Fibroblast of skin of right quadriceps (primary cell): Measurements from ENCODE around the gene CHN2.

Experiments used
- DNase-seq: peaks from one replicate; pipeline ENCODE4 v3.0.0-alpha.2; 2013

CHN2 gene

DNA sequence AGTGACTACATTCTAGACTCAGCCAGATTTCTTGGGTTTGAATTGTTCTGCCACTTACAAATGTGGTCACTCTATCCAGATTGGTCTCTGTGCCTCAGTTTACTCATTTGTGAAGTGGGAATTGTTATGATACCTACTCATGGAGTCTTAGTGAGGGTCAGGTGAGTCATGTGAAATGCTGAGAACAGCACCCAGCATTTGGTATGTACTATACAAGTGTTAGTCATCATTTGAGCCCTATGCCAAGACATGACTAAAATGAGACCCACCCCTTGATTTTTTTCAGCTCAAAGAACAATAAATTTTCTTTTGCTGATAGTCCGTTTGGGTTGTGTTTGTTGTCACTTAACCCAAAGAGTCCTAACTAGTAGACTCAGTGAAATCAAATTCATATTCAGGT, 92.8 kb downstream of the CHN2 start:
- peak; percentile 87 for DNase-seq

DNA sequence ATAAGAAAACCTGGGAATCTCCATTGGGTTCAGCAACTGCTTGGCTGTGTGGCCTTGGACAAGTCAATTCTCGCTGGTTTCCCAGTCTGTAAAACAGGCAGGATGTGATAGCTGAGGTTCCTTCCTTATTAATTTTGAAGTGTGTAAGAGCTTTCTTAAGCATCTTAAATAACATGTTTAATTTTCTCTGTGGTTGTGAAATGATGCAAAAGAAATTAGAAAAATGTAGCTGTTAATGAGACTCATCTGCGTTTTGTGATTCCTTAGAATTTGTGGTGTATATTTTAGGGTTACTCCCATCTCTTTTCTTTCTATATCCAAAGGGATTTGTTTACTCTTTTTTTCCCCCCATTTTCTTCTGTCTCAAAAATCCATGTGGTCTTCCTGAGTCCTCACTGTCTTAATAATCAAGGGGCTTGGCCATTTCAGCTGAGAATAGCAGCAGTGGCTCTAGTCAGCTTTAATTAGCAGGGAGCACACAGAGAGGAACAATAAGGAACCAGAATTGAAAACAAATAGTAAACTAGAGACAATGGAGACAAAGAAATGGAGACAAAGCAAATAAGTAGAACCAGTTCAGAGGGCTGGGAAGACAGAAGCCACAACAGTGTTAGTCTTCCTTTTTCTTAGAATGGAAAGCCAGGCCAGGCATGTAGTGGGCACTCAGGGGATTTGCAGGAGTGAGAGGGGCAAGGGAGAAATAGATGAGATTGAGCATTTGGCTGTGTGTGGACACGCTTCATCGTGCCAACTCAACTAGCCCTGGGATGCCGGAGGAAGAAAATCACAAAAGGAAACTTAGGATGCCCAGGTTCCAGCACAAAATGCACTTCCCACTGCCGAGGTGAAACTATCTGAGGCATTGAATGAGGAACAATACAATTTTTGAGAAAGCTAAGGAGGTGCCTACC, 93.9 kb downstream of the CHN2 start:
- DNase-seq: peak; percentile 61

DNA sequence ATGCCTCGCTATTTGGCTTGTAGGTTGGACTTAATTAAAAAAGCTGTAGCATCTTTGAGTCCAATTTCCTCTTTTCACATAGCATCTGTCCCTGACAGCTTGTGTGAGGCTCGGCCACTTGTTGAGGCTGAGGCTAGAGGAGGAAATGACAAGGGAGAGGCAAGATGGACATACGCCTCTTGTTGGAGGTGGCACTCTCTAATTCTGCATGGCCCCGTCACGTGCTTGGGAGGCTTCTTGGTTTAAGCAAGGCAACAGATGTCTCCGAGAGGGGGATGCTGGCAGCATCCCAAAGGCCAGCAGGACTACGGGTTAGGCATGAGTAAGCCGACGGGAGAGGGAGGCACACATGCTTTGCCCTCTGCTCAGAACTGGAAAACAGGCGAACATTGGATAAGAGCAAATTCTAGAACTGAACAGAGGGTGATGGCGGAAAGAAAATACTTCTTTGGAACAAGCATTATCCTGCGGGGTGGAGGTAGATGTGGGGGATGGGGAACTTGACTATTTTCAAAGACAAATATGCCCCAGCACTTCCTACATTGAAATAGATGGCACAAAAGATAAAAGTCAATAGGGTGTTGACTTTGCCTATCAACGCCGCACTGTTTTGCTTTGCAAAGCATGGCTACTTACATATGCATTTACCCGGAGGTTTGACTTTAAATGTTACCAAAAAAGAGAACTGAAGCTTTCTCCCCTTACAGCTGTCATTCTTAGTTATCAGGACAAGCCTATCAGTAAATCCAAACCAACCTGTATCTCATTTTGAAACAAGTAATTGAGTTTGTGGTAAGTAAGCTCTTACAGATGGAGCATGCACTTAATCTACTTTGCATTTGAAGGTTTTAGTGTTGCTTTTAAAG, 94.8 kb downstream of the CHN2 start:
- peak; percentile 64 for DNase-seq

DNA sequence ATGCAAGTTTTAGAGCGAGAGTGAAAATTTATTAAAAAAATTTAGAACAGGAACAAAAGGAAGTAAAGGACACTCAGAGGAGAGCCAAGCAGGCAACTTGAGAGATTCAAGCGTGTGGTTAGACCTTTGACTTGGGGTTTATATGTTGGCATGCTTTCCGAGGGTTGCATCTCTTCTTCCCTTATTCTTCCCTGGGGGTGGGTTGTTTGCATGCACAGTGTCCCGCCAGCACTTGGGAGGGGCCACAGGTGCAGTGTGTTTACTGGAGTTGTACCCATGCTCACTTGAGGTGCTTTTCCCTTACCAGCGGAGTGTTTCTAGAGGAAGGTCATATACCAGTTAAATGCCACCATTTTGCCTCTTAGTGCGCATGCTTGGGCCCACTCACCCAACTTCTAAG, 96.3 kb downstream of the CHN2 start:
- no peak for DNase-seq

DNA sequence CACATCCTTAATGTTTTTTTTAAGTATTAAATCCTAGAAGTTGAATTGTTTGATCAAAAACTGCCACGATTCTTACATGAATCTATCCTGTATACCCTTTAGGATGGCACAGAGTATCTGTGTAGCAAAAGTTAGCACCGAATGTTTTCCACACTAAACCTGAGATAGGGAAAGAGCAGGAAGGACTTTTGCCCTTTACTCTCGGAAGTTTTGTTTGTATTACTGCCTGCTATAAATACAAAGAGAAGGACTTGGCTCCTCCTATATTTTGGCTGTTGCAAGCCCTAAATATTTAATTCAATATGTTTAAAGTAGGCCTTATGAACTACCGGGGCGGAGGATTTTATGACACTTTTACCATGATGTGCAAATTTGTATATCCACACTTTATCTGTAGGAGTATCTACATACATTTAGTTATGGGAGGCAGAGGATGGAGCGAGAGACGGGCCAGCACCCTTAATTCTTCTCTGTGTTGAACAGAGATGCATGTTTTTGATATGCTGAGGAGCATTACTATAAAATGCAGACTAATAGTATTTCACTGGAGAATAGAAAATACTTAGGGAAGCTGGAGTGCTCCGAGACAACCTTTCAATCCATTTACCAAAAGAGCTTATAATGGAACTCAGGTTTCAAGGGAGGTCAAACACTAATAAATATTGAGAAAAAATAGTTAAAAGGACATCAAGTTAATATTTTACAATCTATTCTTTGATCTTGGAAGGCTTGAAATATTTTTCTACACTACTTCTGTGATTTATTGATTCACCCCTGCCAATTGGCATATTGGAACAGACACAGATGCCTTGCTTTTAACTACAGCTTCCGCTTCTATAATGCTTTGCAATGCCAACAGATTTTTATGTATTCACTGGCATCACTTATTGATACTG, 97.4 kb downstream of the CHN2 start:
- no peak for DNase-seq

DNA sequence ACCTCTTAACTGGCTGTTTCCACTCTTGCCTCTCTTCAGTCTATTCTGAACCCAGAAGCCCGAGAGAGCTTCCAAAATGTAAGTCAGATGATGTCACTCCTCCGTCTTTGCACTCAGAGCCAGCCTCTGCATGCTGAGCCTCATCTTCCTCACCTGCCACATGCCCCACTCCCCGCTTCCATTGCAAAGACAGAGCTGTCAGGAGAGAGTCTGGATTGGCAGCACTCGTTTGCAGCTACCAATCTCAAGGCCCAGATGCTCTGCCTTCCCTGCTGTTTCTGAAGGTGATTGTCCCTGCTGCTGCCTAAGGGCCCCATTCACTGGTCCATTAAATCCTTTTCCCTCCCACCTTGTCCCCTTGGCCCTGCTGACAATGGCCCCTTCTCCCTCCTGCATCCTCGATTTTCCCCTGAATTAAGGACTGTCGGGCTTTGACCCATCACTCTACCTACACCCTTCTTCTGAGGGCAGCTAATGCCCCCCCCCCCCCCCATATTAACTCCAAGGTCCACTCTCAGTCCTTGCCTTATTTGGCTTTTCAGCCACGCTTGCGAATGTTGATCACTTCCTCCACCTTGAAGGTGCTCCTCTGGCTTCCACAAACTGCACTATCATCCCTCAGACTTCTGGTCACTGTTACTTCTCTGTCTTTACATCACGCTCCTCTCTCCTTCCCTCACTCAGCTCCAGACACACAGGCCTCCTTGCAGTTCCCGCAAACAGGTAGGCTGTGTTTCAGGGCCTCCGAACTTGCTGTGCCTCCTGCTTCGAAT, 98.5 kb downstream of the CHN2 start:
- no peak for DNase-seq

DNA sequence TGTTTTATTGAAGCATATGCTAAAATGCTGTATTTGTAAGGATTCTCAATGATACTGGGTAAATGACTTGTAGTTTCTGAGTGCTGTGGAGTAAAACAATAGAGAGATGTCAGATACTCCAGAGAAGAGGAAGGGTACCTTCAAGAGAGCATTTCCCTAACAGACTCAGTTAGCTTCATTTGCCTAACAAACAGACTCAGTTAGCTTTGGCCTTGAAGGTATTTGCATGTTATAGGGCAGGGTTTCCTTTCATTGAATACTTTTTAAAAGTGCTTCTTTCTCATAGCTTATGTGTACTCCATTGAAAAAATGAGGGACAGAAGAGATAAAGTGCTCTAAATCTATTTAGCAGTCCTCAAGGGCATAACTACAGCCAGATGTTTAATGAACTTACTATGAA, 101.8 kb downstream of the CHN2 start:
- DNase-seq: no peak

DNA sequence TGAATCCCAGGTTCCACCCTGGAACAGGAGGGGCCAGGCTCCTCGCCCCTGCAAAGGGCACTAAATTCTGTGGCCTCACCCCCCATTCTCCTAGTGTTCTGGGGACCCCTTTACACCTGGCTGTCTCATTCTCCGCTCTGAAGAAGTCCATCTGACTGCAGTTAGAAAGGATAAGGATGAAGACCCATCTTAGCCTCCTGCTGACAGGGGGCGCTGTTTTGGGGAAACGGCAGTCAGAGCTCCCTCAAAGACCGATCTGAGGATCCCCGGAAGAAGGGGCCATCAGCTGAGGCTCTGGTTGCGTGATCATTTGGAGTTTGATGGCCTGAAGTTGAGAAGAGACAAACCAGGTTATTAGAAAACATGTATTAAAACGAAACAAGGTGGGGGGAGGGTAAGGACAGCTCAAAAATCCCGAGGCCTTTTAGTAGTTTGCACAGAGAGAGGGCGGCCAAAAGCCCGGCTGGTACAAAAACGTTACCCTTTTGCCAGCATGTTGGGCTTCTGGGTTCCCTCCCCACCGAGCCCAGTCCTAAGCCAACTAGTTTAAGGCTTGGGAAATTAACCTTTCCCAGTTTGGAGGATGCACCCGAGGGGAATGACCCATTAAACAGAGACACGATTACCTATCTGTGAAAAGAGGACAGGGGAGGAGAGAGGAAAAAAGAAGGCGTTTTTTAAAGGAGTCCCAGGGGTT, 102.8 kb downstream of the CHN2 start:
- no peak for DNase-seq

DNA sequence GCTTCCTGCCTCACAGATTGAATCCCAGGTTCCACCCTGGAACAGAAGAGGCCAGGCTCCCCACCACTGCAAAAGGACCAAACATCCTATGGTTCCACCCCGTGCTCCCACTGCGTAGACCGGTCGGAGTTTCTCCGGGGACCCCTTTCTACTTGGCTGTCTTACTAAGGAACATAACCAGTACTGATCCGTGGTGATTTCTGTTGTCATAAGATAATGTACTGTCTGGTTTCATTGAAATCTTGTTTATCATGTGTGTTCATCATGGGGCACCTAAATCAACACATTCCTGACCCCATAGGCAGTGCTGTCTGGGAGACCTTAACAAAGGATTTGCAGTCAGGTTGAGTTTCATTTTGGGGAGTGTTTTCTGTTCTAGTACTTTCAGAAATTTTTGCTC, 104.5 kb downstream of the CHN2 start:
- DNase-seq: no peak

DNA sequence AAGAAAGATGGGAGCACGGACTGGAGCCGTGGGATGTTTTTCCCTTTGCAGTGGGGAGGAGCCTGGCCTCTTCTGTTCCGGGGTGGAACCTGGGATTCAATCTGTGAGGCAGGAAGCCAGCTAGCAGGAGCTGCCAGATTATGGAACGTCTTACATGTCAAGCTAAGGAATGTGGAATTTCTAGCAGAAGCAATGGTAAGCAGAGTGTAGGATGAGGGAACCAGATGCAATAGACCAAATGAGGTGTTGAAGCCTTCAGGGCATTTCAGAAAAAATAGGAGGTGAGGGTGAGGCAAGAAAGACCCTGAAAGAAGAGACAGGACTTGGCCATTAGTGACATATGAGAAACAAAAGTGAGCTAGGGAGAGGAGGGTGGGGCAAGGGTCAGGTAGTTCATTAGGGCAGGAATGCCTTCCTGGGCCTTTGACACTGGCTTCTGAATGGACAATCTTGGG, 105.5 kb downstream of the CHN2 start:
- DNase-seq: peak; percentile 63

DNA sequence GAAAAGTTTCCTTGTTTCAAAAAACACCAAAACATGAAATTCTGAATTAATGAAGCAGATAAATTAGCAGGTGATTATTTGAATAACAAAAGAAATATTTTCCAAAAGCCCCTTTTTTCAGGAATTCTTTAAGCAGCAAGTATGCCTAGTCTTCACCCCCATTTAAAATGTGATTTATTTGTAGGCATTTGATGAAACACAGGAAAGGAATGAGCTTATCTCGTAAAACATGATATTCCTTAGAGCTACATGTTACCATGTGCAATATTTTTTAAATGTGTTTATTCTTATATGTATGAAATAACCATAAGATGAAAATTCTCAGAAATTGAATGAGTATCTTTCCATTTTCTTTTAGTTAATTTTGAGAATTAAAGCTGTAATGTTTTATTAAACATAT, 106.1 kb downstream of the CHN2 start:
- no peak for DNase-seq

DNA sequence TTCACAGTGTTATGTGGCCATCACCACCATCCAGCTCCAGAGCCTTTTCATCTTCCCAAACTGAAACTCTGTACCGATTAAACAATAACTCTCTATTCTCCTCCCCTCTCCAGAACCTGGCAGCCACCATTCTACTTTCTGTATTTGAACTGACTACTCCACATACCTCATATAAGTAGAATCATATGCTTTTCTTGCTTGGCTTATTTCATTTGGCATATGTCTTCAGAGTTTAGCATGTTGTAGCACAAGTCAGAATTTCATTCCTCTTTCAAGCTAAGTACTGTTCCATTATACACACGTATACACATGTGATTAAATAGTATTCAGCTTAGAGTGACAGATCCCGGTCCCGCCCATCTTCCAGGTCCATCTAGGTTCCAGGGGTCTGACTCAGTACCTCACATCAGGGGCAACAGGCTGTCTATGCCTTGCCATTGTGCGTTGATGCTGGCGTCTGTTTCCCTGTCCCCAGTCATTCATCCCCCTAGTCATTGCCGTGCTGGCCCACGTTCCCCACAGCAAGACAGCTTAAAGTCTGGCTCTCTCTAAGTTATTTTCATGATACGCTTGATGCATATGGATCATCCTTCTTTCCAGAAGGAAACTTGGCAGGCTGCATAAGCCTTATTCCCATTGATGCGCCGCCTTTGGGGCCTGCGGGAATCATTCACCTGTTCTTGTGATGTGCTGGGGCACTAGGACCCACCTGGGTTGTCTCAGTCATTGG, 108.3 kb downstream of the CHN2 start:
- DNase-seq: no peak

DNA sequence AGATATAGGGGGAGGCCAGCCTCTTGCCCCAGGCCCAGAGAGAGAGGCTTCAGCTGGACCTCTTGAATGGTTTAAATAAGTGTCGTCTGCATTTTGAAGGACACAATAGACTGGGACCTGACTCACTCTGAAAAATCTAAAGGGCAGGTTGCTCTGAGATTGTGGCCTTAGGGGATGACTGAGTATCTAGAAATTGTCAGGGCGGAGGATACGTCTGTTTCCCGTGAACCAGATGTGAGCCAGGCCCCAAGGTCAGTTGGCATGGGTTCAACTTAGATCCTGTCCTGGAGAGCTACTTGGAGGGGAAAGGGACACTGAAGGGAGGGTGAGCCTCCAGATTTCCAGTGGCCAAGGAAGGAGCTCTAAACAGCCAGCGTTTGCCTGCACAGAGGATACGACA, 110.2 kb downstream of the CHN2 start:
- no peak for DNase-seq

DNA sequence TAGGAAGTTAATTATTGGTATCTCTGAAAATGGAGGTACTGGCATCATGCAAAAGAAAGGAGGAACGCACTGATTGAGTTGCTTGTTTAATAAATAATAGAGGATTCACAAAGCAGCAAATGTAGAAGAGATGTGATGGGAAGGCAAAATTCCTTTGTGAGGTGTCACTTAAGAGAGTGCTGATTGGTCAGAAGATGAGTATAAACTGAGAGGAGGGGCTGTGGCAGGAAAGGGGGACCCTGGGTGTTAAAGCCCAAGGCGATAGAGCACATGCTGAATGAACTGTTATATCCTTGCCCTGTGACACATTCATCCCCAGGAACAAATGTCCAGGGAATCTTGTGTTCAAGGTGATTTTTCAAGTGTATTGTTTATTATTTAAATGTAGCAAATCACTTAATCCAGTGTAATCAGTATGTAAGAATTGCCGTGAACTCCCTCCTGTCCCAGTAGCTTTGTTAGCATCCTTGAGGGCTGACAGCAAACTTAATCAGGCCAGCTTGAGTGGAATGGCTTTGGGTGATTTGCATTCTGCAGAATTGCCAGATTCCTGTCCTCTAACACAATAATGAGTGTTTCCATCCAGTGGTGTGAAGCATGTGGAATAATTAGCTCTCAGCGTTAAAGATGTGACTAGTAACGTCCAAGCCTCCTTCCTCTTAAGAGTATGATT, 111.9 kb downstream of the CHN2 start:
- DNase-seq: no peak

DNA sequence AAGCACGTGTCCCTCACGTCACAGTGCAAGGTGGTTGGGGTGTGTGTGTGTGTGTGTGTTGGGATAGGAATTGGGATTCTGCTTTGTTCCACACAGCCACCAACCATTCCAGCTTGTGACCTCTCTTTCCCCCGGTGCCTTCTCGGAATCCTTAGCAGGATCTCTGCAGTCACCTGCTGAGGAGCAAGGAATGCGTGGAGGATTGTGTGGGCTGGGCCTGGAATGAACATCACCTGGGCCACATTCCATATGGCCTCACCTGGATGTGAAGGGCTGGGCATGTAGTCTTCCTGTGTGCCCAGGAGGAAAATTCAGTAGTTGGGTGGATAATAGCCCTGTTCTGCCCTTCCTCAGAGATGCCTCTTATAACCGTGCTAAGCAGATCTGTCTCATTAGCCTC, 113.8 kb downstream of the CHN2 start:
- no peak for DNase-seq

DNA sequence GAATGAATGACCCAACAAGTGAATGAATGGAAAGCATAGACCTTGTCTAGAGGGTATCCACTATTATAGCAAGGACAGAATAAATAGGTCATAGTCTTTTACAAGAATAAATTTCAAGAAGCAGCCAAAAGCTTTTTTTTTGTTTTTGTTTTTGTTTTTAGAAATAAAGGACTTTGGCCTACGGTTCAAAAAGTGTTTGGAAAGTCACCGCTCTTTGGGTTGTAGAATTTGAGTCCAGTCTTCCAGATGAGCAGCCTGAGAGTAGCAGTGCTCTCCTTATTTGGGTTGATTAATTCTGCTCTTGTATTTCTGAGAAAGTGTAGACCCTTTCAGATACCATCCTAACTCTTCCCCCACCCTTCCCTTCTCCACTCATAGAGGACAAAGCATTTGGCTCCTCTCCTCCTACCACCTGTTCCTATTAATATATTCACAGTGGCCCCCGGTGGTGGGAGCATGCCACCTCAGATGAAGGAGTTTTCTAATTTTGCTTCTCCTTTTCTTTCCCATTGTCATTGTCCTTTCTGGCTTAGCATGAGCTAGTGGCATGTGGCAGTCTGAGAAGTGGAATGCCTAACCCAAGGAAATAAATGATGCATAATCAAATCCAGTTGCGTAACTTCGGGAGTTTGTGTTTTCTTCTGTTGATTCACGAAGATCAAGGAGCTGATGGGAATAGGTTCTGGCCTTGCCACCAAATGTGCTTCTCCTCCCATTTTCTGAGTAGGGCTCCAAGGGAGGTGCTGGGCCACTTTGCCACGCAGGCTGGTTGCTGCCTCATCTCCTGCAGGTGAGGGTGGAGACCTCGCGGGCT, 114.7 kb downstream of the CHN2 start:
- no peak for DNase-seq

DNA sequence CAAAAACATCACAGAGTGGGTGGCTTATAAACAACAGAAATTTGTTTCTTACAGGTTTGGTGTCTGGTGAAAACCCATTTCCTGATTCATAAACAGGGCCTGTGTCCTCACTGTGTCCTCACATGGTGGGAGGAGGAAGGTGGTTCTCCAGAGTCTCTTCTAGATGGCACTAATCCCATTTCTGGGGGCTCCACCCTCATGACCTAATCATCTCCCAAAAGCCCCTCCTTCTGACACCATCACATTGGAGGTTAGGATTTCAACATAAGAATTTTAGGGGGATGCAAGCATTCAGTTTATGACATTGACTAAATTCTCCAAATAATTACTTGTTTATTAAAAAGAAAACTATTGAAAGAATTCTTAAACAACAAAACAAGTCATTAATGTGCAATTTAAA, 116.0 kb downstream of the CHN2 start:
- DNase-seq: no peak

DNA sequence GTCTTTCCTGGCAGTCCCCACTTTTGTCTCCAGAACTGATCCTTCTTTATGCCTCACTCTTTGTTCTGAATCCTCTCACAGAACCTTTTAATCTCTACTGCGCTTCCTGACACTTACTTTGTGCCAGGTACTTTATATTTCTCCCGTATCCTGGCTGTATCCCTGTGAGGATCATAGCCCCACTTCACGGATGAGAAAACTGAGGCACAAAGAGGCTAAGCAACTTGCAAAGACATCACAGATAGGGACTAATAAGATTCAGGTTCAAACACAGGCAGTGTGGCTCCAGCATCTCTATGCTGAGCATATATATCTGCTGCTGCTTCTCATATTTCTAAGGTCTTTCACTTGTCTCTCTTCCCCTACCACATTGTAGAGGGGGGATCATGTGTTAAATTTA, 116.7 kb downstream of the CHN2 start:
- no peak for DNase-seq

DNA sequence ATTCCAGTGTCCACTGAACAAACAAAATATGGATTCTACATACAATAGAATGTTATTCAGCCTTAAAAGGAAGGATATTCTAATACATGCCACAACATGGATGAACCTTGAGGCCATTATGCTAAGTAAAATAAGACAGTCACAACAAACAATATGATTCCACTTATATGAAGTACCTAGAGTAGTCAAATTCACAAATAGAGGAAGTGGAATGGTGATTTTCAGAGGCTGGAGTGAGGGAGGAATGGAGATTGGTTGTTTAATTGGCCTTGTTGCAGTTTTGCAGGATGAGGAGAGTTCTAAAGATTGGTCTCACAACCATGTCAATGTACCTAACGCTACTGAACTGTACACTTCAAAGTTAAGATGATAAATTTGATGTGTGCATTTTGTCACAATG, 119.6 kb downstream of the CHN2 start:
- DNase-seq: no peak
